ENCODE results near the gene AP5M1.
"Not testable (repeated sequence)": the region's sequence is repeated elsewhere in the genome, so short reads cannot be mapped to it uniquely, and the experiment has no call there.

AP5M1 gene

DNA sequence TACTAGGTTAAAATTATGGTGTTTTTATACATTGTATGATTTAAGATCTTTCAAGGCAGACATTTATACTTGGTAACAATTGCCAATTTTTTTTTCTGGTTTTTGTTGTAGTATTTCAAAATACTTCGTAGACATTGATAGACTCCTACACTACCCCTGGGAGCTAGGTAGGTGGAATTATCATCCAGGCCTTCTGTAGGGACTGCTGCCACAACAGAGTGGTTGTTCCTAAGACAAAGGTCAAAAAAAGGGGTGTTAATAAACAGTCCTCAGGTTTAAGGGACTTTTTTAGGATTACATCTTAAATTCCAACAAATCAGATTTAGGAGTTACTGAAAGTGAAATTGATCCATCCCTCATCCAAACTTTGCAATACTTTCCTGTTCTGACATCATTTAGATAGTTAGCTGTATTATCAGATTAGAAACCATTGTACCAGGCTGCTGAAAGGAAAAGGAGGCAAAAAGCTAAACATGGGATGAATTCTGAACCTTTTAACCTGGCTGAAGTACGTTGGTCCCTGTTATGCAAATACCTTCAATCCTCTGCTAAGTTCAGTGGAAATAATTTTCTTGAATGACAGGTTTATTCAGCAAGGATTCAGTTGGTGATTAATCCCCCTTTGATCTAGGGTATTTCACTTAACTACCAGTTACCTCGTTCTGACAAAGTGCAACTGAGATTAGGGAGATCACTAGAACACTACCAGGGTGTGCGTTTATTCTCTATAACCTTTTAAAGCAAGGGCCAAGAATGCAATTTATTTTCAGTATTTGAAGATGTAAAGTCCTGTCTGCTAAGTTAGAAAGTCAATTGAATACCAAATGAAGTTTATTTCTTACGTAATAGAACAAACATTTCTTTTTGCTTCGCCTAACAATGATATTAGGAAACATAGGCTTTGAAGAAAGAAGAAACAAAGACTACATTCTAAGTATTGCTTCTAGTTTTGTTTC, 23.2 kb downstream of the AP5M1 start:
- DNase-seq: no peak

DNA sequence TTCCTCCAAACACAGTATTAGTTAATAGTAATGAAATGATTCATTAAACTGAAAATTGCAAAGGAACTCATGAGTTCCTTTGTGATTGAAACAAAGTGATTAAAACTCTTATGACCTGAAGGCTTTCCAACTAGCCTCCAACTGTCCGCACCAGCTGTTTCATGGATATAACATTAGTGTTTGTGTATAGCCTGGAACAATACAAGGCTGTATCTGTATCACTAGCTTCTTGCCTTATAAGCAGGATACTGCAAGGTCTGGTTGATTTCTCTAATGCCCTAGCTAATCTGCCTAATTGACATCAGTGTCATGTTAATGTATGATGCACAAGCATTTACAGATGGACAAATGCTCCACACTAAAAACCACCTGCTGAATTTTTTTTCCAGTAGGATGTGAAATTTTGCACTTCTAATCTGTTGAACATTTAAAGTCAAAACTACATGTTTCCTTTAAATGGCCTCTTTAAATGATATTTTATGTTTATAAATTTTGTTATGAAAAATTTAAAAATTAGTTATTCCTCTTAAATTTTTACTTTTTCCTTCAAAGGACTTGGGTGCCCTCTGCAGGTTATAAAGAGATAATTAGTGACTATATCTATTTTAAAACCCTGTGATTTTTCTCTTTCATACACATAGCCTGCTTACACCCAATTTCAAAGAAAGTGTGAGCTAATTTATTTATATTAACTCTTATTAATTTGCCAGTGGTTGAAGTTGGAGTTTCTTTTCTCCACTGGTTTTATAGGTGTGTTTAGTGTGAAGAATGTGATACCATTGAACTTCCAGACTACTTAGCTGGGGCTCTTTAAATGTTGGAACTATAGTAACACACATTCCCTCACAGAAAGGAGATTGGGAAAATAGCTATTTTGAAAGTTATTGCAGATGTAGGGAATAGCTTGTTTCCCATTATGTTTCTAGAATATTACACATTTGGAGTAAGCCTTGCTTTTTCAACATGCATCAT, 25.4 kb downstream of the AP5M1 start:
- no peak for DNase-seq

DNA sequence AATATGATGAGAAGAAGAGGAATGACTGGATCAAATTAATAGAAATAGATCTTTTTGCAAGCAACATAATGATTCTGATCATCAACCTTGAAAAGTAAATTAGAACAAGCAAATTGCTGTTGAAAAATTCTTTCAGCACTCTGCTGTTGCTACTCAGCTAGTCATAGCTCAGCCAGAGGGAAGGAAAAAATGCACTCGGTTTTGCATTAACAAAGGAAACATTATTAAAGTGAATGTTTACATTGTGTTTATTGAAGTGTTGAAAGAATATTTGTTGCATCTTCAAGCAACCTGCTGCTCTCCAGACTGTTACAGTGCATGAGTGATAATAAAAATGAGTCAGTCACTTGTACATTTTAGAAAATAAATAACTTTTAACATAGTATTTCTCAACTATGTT, 26.5 kb downstream of the AP5M1 start:
- DNase-seq: no peak

DNA sequence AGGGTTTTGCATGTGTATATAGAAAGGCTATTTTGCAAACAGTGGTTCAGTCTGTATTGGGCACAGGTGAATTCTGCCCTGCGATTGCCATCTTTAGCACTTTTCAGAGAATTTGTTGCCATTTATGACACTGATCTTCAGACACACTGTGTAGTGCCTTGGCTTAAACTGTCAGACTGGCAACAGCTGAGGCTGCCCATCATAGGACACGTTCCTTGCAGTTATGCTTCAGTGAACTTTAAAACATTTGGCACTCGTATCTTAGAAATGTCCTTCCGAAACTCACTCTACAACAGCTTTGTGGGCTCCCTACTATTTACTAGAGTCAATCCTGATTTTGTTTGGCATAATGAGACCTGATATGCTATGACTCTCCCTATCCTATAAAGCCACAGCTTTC, 29.1 kb downstream of the AP5M1 start:
- DNase-seq: no peak

DNA sequence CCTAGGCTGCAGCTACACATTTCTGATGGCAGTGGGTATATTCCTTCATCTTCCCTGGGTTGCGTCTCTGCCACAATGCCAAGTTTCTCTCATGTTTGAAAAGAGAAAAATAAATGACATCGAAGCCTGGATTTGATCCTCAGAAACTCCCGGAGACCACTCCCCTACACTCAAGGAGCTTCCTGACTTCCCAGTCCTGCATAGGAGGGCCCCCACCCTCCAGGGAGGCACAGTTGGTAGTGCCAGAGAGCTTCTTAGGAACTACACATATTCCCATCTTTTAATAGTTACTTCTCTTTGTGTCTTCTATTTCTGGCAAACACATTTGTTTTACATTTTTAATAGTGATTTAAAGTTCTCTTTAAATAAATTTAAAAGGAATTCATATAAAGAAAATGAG, 30.7 kb downstream of the AP5M1 start:
- no peak for DNase-seq

DNA sequence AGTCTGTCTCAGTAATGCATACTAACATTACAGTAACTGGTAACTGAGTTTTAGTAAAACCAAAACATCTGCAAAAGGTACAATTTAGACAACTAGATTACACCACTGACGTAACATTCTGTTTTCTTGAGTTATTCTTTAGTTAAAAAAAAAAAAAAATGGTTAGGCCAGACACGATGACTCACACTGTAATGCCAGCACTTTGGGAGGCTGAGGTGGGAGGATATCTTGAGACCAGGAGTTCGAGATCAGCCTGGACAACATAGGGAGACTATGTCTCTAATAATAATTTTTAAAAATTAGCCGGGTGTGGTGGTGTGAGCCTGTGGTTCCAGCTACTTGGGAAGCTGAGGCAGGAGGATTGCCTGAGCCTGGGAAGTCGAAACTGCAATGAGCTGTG, 34.1 kb downstream of the AP5M1 start:
- DNase-seq: no peak

DNA sequence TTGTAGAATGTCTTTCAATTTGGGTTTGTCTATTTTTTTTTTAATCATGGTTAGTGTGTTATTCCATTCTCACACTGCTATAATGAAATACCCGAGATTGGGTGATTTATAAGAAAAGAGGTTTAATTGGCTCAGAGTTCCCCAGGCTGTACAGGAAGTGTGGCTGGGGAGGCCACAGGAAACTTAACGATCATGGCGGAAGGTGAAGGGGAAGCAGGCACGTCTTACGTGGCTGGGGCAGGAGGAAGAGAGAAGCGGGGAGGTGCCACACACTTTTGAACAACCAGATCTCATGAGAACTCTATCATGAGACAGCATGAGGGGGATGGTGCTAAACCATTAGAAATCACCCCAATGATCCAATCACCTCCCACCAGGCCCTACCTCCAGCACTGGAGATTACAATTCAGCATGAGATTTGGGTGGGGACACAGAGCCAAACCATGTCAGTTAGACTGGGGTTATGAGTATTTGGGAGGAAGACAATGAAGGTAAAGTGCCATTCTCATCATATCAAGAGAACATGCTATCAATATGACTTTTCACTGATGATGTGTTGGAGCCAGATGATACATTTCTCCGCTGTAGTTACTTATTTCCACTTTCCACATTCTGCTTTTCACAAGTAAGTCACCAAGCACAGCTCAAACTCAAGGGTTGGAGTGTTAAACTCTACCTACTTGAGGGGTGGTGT, 45.8 kb downstream of the AP5M1 start:
- no peak for DNase-seq

DNA sequence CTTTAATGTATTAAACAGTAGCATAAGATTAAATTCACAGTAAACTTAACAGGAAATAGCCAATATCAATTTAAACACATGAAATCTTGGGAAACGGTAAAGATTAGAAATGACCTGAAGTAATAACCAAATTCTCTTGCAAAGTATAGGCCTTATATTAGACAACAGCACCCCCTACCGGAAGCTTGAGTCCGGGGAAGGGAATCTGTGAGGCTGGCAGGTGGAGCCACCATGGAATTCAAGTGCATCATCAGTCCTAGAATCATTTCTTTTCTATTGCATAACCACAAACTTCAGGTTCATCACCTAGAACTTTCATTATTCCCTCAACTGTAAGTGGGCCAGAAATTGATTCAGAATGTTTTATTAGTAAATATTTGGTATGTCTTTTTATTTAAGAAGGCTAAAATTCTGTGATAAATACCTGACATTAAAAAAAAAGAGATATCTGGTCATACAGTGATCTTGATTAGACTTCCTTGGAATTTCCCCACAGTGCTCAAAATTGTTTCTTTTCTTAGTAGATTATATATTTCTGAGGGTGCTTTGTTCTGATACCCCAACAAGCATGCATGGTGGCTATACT, 48.6 kb downstream of the AP5M1 start:
- peak; percentile 48 for DNase-seq

DNA sequence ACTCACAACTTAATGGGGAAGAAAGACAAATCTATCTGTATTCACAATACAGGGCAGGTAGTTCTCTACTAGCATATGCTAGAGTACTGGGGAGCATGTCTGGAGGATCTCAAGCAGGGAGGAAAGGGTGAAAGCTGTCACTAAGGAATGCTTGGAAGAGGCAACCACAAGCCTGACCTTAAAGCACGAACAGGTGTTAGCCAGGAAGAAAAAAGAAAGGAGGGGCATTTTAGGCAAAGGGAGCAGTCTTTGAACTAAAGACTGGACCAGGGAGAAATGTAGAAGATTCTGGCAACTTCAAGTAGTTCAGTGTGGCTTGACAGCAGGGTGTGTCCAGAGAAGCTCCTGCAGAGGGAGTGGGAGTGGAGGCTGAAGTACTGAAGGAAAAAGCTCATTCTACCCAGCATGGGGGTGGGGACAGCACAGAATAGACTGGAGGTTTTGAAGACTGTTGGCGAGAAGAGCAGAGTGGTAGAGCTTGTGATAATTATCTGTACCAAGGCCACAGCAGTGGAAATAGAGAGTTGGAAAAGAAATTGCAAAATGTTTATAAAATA, 50.9 kb downstream of the AP5M1 start:
- no peak for DNase-seq

DNA sequence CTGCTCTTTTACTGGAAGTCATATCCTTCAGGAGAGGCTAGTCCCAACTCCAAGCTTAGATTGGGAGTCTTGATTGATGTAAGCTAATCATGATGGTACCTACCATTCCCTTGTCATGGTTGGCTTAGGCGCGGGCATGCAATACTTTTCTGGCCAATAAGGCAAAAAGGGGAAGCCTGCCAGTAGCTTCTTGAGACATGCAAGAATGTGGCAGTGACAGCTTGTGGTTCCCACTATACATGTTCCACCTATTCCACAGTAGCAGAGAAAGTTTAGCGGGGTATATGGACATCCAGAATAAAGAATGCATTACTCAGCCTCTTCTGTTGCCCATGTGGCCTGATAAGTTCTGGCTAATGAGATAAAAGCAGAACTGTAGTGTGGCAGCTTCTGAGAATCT, 55.0 kb downstream of the AP5M1 start:
- DNase-seq: no peak

DNA sequence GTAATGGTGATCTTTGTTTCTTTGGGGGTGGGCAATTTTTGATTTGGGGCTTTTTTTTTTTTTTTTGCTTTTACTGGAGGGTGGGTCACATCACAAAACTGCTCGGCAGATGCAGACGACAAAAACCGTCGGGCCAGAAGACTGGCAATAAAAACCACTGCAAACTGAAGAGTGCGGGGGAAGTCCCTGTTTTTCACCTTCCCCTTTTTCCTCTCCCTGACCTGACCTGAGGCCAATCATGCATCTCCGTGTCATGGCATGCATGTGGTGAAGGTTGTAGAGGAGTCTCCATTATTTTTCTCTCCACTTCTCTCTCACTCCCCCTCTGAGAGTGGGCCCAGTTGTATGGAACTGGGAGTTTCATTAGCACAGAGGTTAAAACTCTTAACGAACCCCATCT, 57.5 kb downstream of the AP5M1 start:
- no peak for DNase-seq

DNA sequence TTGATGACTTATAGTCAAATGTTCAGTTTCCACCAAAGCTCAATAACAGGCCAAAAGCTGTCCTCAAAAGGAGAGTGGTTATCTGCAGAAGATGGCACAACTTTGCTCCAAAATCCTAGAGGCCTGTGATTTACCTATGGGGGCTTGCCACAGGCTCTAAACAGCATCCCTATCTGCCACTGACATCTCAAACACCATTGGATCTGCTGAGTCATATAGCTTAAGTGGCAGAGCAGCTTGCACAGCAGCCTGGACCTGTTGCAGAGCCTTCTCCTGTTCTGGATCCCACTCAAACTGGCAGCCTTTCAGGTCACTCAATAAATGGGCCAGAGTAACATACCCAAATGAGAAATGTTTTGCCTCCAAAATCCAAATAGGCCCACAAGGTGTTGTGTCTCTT, 61.1 kb downstream of the AP5M1 start:
- DNase-seq: no peak

DNA sequence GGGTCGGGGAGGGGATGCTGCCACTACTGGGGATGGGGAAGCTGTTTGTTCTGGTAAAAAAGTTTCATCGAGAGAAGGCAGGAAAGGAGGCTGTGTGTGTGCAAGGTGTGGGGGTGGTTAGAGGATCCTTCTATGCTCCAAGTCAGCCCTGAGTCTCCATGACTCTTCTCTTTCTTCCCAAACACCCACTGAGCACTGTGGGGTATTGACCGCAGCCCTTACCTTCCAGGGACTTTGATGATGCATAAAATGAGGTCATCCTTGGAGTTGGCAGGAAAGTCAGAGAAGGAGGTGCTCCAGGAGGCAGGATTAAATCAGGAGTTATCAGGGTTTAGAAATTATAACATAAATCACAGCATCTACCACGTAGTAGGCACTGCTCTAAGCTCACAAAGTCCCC, 63.7 kb downstream of the AP5M1 start:
- not testable (repeated sequence) for DNase-seq

DNA sequence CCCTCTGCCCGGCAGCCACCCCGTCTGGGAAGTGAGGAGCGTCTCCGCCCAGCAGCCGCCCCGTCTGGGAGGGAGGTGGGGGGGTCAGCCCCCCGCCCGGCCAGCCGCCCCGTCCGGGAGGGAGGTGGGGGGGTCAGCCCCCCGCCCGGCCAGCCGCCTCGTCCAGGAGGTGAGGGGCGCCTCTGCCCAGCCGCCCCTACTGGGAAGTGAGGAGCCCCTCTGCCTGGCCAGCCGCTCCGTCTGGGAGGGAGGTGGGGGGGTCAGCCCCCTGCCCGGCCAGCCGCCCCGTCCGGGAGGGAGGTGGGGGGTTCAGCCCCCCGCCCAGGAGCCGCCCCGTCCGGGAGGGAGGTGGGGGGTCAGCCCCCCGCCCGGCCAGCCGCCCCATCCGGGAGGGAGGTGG, 65.0 kb downstream of the AP5M1 start:
- DNase-seq: not testable (repeated sequence)

DNA sequence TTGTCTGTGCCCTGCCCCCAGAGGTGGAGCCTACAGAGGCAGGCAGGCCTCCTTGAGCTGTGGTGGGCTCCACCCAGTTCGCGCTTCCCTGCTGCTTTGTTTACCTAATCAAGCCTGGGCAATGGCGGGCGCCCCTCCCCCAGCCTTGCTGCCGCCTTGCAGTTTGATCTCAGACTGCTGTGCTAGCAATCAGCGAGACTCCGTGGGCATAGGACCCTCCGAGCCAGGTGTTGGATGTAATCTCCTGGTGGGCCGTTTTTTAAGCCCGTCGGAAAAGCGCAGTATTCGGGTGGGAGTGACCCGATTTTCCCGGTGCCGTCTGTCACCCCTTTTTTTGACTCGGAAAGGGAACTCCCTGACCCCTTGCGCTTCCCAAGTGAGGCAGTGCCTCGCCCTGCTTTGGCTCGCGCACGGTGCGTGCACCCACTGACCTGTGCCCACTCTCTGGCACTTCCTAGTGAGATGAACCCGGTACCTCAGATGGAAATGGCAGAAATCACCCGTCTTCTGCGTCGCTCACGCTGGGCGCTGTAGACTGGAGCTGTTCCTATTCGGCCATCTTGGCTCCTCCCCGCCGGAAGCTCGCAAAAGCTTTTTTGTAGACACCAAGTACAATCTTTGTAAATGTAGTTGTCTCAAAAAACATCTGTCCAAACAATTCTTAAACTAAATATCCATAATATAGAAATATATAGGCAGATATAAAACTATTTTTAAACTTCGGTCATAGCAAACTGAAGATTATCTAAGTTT, 75.0 kb downstream of the AP5M1 start:
- not testable (repeated sequence) for DNase-seq

DNA sequence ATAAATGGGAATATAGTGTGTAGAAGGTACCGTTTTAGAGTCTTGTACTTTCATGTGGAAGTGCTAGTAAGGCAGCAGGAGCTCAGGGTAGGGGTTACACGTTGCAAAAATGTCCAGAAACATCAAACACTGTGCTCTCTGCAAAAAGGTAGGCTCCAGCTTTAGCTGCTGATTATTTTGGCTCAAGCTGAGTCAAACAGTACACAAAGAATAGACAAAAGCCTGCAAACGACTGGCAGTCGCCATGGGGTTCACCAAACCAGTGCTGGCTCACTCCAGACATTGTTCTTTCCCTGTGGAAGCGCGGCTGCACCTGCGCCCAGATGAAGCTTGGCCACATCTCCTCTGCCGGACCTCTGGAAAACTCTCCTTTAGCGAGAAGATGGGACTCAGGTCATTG, 76.3 kb downstream of the AP5M1 start:
- no peak for DNase-seq

DNA sequence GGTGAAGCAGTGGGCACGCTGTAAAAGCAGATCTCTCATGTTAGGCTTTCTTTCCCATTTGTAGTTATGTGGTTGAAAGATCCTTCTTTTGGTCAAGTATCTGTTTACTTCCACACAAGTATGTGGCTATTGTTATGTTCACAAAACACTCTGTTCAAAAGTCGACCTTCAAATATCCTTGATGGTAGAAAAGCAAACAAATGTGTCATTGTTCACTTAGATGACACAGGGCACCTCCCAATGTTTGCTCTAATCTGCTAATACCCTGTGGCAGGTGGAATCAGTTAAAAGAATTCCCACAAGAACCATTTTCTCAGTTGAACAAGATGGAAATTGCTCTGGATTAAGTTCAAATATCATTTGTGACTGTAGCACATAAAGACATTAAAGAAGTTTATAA, 78.0 kb downstream of the AP5M1 start:
- DNase-seq: no peak
